Esophagus muscularis mucosa (tissue), 4 donors: Measurements from ENCODE around the gene IGFL2. TPM values are rescaled to one million over a fixed set of nuclear protein-coding genes. Genes with fewer than 3 reads are reported as not detected.

ENCODE experiments used
- DNase-seq: peaks from one replicate; pipeline ENCODE4 v3.0.0-alpha.2; 2017; ENCODE audit errors: extremely low spot score
- H3K27ac ChIP-seq, 4 donors: fragments of 200-600 bp; sonication (generic); replicated peaks in 1 of 4; 1 replicate in 3 of 4; 2 replicates in 1 of 4; pipeline ENCODE4 v1.5.1; 2016 to 2019; ENCODE audit warnings: mild to moderate bottlenecking in 1 of 4
- H3K27me3 ChIP-seq, 4 donors: fragments of 200-600 bp; sonication (generic); one replicate each; pipeline versions ENCODE4 v1.5.1 to v1.6.0; 2016 to 2019
- H3K36me3 ChIP-seq, 4 donors: fragments of 200-600 bp; sonication (generic); one replicate each; pipeline ENCODE4 v1.5.1; 2016 to 2019
- H3K4me1 ChIP-seq, 4 donors: fragments of 200-600 bp; sonication (generic); one replicate each; pipeline ENCODE4 v1.5.1; 2016 to 2019
- H3K4me3 ChIP-seq, 4 donors: fragments of 200-600 bp; sonication (generic); 1 replicate in 2 of 4; 2 replicates in 2 of 4; pipeline ENCODE4 v1.5.1; 2016 to 2019; ENCODE audit warnings: mild to moderate bottlenecking in 4 of 4, moderate library complexity in 1 of 4
- H3K9me3 ChIP-seq, 4 donors: fragments of 200-600 bp; sonication (generic); 1 replicate in 3 of 4; 2 replicates in 1 of 4; pipeline ENCODE4 v1.5.1; 2016 to 2019
- CTCF ChIP-seq, 3 experiments: fragments of 200-600 bp in 2 of 3; fragments of 450-650 bp in 1 of 3; sonication (generic) in 2 of 3; IDR thresholded peaks; one replicate each; pipeline ENCODE4 v1.5.1; 2017 to 2019; ENCODE audit warnings: antibody characterized with exemption in 3 of 3, mild to moderate bottlenecking in 2 of 3, moderate library complexity in 1 of 3
- EP300 ChIP-seq: sonication (generic); formaldehyde crosslinking; IDR thresholded peaks from one replicate; pipeline ENCODE4 v1.6.1; 2017; ENCODE audit warnings: antibody characterized with exemption
- POLR2A ChIP-seq: fragments of 450-650 bp; IDR thresholded peaks from one replicate; pipeline ENCODE4 v1.6.1; 2017; ENCODE audit warnings: antibody characterized with exemption, moderate library complexity, mild to moderate bottlenecking, low read depth
- POLR2AphosphoS5 ChIP-seq, 2 donors: sonication (generic); formaldehyde crosslinking; IDR thresholded peaks; one replicate each; pipeline ENCODE4 v1.6.1; 2017; ENCODE audit warnings: antibody characterized with exemption in 2 of 2
- WGBS: methylation state at CpG from one replicate; pipeline ENCODE4 v1.1.5; 2018; 5-methylcytosine and 5-hydroxymethylcytosine counted together
- intact Hi-C: fragments of 100-400 bp; cut with DNase I; formaldehyde crosslinking; loops from one replicate; pipeline ENCODE4 v1.15.1; 2023
- total RNA-seq, 4 donors: library from RNA; depleted of rRNA; stranded (reverse); fragments of >200 nt; gene quantifications; one replicate each; pipeline versions ENCODE4 v1.1.0 to v1.2.1, GENCODE V29; 2016

Gene IGFL2
- total RNA-seq, 4 donors from 2014 or later = not detected

- DNase-seq = no peak
- Histone ChIP-seq H3K36me3 (no peaks in the 10 kb centered on the region), H3K4me3 (no peak overlapping the region), H3K27me3 (peaks cover 0 to 28% (median 0%) of the 10 kb centered on the region in 4 donors), H3K27ac (peak overlapping the region in 3 of 4 donors; percentile 44 to 70 (median 62)), H3K4me1 (peaks cover 15 to 26% (median 22%) of the 10 kb centered on the region in 4 donors), H3K9me3 (no peaks in the 10 kb centered on the region)
- WGBS = 33% methylated on average over 1 of the region's 1 CpG
- TF ChIP-seq CTCF (IDR thresholded peaks at IDR 0.05) = no peak
- TF ChIP-seq POLR2AphosphoS5 (IDR thresholded peaks at IDR 0.05) = no peak
- no peak for TF ChIP-seq POLR2A
- TF ChIP-seq EP300 = no peak
- intact Hi-C loops = no loop called here
Measured at GRCh38 chr19:46210669-46211068, 62.6 kb downstream of the IGFL2 start.

Other genes starting within 250 kb of the IGFL2 start
- gene MYPOP, start 245.6 kb upstream of the IGFL2 start, total RNA-seq = 1 to 10 TPM; 3.8 to 7.9 (median 6.0) TPM
- not detected for gene NANOS2, start 233.5 kb upstream of the IGFL2 start, total RNA-seq
- 1 to 10 TPM; 1.2 to 4.6 (median 2.7) TPM for gene NOVA2, start 174.4 kb upstream of the IGFL2 start, total RNA-seq
- gene CCDC61, start 152.8 kb upstream of the IGFL2 start, total RNA-seq = 1 to 10 TPM; 5.3 to 9.6 (median 8.6) TPM
- gene PGLYRP1, start 125.2 kb upstream of the IGFL2 start, total RNA-seq = under 1 TPM in 1 of 4 donors, not detected in 3; 0.65 TPM
- not detected for gene IGFL4, start 107.2 kb upstream of the IGFL2 start, total RNA-seq
- not detected for gene IGFL3, start 23.6 kb upstream of the IGFL2 start, total RNA-seq
- gene IGFL1, start 81.5 kb downstream of the IGFL2 start, total RNA-seq = not detected
- gene HIF3A, start 148.8 kb downstream of the IGFL2 start, total RNA-seq = 100 to 1,000 TPM in 3 of 4 donors, 10 to 100 TPM in 1; 98.2 to 268 (median 160) TPM
- gene PPP5C, start 198.8 kb downstream of the IGFL2 start, total RNA-seq = 10 to 100 TPM; 39.9 to 74.7 (median 61.9) TPM